Neural cell (in vitro differentiated cells): ENCODE results near the gene PREX1. TPM values are rescaled to one million over a fixed set of nuclear protein-coding genes. Genes with fewer than 3 reads are reported as not detected.

Experiments used
- H2AFZ ChIP-seq: fragments of 200-600, 300-800 bp; sonication (generic), shearing (Covaris generic); 2 replicates; pipeline ENCODE4 v1.6.0; 2014; ENCODE audit warnings: low read depth, mild to moderate bottlenecking, antibody characterized with exemption, low read length, moderate library complexity
- H3F3A ChIP-seq: fragments of 200-600 bp; shearing (Covaris generic); 2 replicates; pipeline ENCODE4 v1.6.1; 2016; ENCODE audit warnings: mild to moderate bottlenecking, moderate library complexity, mixed read lengths, antibody characterized with exemption, low read length; ENCODE audit not compliant: insufficient read depth, poor library complexity, severe bottlenecking
- H3K27ac ChIP-seq: fragments of 200-600, 300-800 bp; sonication (generic), shearing (Covaris generic); 2 replicates; pipeline ENCODE4 v1.5.1; 2014; ENCODE audit warnings: mild to moderate bottlenecking, low read length, moderate library complexity
- H3K27me3 ChIP-seq: fragments of 300-800, 200-600 bp; sonication (generic), shearing (Covaris generic); 2 replicates; pipeline ENCODE4 v1.6.0; 2014; ENCODE audit warnings: mild to moderate bottlenecking, low read depth, low read length, moderate library complexity; ENCODE audit not compliant: insufficient read depth
- H3K36me3 ChIP-seq: fragments of 300-800, 200-600 bp; sonication (generic), shearing (Covaris generic); 2 replicates; pipeline ENCODE4 v1.5.1; 2014; ENCODE audit warnings: mild to moderate bottlenecking, antibody characterized with exemption, low read length, moderate library complexity; ENCODE audit not compliant: insufficient read depth
- H3K4me2 ChIP-seq: fragments of 300-800, 200-600 bp; sonication (generic), shearing (Covaris generic); 2 replicates; pipeline ENCODE4 v1.6.0; 2014; ENCODE audit warnings: mild to moderate bottlenecking, low read length
- H3K4me3 ChIP-seq: fragments of 300-800, 200-600 bp; sonication (generic), shearing (Covaris generic); 2 replicates; pipeline ENCODE4 v1.5.1; 2014; ENCODE audit warnings: mild to moderate bottlenecking, low read length, moderate library complexity
- H3K79me2 ChIP-seq: fragments of 200-600 bp; shearing (Covaris generic); replicated peaks from 2 replicates; pipeline ENCODE4 v1.6.0; 2014; ENCODE audit warnings: mild to moderate bottlenecking, low read length, moderate library complexity; ENCODE audit not compliant: insufficient read depth
- H3K9ac ChIP-seq: fragments of 300-800, 200-600 bp; sonication (generic), shearing (Covaris generic); 2 replicates; pipeline ENCODE4 v1.6.1; 2016; ENCODE audit warnings: mild to moderate bottlenecking, low read length, mixed read lengths
- H3K9me2 ChIP-seq: fragments of 200-600 bp; shearing (Covaris generic); 2 replicates; pipeline ENCODE4 v1.6.1; 2016; ENCODE audit warnings: mild to moderate bottlenecking, low read length, mixed read lengths; ENCODE audit not compliant: insufficient read depth
- H3K9me3 ChIP-seq: fragments of 200-600, 300-800 bp; sonication (generic), shearing (Covaris generic); 2 replicates; pipeline ENCODE4 v1.6.1; 2016; ENCODE audit warnings: mild to moderate bottlenecking, mixed run types, low read length, moderate library complexity, mixed read lengths
- H4K20me1 ChIP-seq: fragments of 200-600 bp; shearing (Covaris generic); 2 replicates; pipeline ENCODE4 v1.6.1; 2016; ENCODE audit warnings: mild to moderate bottlenecking, mixed run types; ENCODE audit not compliant: insufficient read depth
- CTCF ChIP-seq: fragments of 450-650 bp; IDR thresholded peaks from 2 replicates; pipeline ENCODE4 v1.5.1; 2014; ENCODE audit warnings: antibody characterized with exemption, mild to moderate bottlenecking, moderate library complexity; ENCODE audit not compliant: poor library complexity, severe bottlenecking
- EP300 ChIP-seq: fragments of 450-650 bp; conservative IDR thresholded peaks from 2 replicates; pipeline ENCODE4 v1.6.1; 2014; ENCODE audit warnings: antibody characterized with exemption, mild to moderate bottlenecking, moderate library complexity; ENCODE audit not compliant: poor library complexity, severe bottlenecking
- EZH2 ChIP-seq: fragments of 200-600, 300-800 bp; shearing (Covaris generic), sonication (generic); IDR thresholded peaks from 2 replicates; pipeline ENCODE4 v1.6.1; 2014; ENCODE audit warnings: antibody characterized with exemption, low read length, borderline replicate concordance, mild to moderate bottlenecking; ENCODE audit not compliant: insufficient read depth, poor library complexity, severe bottlenecking
- MXI1 ChIP-seq: fragments of 450-650 bp; conservative IDR thresholded peaks from 2 replicates; pipeline ENCODE4 v1.6.1; 2014; ENCODE audit warnings: antibody characterized with exemption, mild to moderate bottlenecking; ENCODE audit not compliant: poor library complexity, severe bottlenecking
- POLR2AphosphoS5 ChIP-seq: IDR thresholded peaks from 2 replicates; pipeline ENCODE4 v1.6.1; 2012
- RAD21 ChIP-seq: fragments of 450-650 bp; conservative IDR thresholded peaks from 2 replicates; pipeline ENCODE4 v1.6.1; 2014; ENCODE audit warnings: antibody characterized with exemption, mild to moderate bottlenecking, moderate library complexity
- REST ChIP-seq: IDR thresholded peaks from 2 replicates; pipeline ENCODE4 v1.6.1; 2012; ENCODE audit warnings: borderline replicate concordance
- SMC3 ChIP-seq: fragments of 450-650 bp; conservative IDR thresholded peaks from 2 replicates; pipeline ENCODE4 v1.6.1; 2014; ENCODE audit warnings: antibody characterized with exemption, mild to moderate bottlenecking, moderate library complexity; ENCODE audit not compliant: poor library complexity
- TAF1 ChIP-seq: IDR thresholded peaks from 2 replicates; pipeline ENCODE4 v1.6.1; 2012; ENCODE audit warnings: low read depth
- polyA plus RNA-seq: library from polyadenylated mRNA; depleted of rRNA; stranded (reverse); fragments of >200 nt; gene quantifications from 2 replicates; pipeline ENCODE4 v1.2.3, GENCODE V29; 2014

Gene PREX1
- polyA plus RNA-seq, 1 donor from 2014 or later: 0.06 TPM

GRCh38 chr20:48673507-48673906 is 154.3 kb downstream of the PREX1 start:
- H3K79me2 ChIP-seq: no peaks in the 10 kb centered on the region
- H4K20me1 ChIP-seq: no peaks in the 10 kb centered on the region
- H3K4me2 ChIP-seq: no peak overlapping the region
- no peak overlapping the region for H2AFZ ChIP-seq
- no peaks in the 10 kb centered on the region for H3K9me3 ChIP-seq
- no peak overlapping the region for H3K27ac ChIP-seq
- H3K4me3 ChIP-seq: no peak overlapping the region
- no peaks in the 10 kb centered on the region for H3K36me3 ChIP-seq
- no peaks in the 10 kb centered on the region for H3K27me3 ChIP-seq
- no peak overlapping the region for H3K9ac ChIP-seq
- H3K9me2 ChIP-seq: no peaks in the 10 kb centered on the region
- H3F3A ChIP-seq: no peaks in the 10 kb centered on the region
- TF ChIP-seq POLR2AphosphoS5 (no peak), TAF1 (no peak), MXI1 (no peak), EZH2 (no peak), EP300 (no peak), CTCF (no peak), SMC3 (no peak), RAD21 (no peak), REST (no peak)

GRCh38 chr20:48672324-48672723 is 155.5 kb downstream of the PREX1 start:
- no peak overlapping the region for H3K4me2 ChIP-seq
- no peaks in the 10 kb centered on the region for H3F3A ChIP-seq
- H3K4me3 ChIP-seq: no peak overlapping the region
- no peaks in the 10 kb centered on the region for H4K20me1 ChIP-seq
- H3K9me3 ChIP-seq: no peaks in the 10 kb centered on the region
- no peaks in the 10 kb centered on the region for H3K27me3 ChIP-seq
- no peaks in the 10 kb centered on the region for H3K36me3 ChIP-seq
- H3K9ac ChIP-seq: no peak overlapping the region
- H3K27ac ChIP-seq: no peak overlapping the region
- no peak overlapping the region for H2AFZ ChIP-seq
- no peak for TF ChIP-seq REST
- TF ChIP-seq CTCF: no peak
- no peak for TF ChIP-seq EP300
- TF ChIP-seq POLR2AphosphoS5: no peak
- TF ChIP-seq MXI1: no peak
- no peak for TF ChIP-seq RAD21
- TF ChIP-seq SMC3: no peak
- no peak for TF ChIP-seq EZH2
- no peak for TF ChIP-seq TAF1
- H3K79me2 ChIP-seq: no peaks in the 10 kb centered on the region
- no peaks in the 10 kb centered on the region for H3K9me2 ChIP-seq
